GM10847 (cell line): ENCODE data around the gene AKTIP.

ENCODE experiments used
- POLR2A ChIP-seq: IDR thresholded peaks from 2 replicates; pipeline ENCODE4 v1.6.1; 2011; ENCODE audit not compliant: insufficient read length; ENCODE audit errors: extremely low read depth

Gene AKTIP

GRCh38 chr16:53449816-53450517 lies 53.0 kb downstream of the AKTIP start:
- TF ChIP-seq POLR2A: no peak

DNA sequence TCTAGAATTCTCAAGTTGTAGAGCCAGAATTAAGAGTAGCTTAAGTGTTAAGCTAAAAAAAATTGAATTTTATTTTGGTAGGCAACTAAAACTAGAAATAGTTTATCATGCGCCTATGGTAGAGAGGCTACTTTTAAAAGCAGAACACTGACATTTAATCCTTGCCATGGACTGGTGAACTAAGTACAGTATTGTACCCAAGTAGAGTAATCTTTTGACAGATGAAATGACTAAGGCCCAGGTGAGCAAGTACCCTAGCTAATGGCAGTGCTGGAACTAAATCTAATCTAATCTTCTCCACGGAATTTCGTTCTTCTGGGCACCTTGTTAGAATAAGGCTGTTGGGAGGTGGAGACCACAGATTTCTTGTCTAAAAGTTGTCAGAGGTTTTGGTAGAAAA lies 56.9 kb downstream of the AKTIP start:
- TF ChIP-seq POLR2A: no peak

- TF ChIP-seq POLR2A: no peak
Measured at GRCh38 chr16:53445534-53445933, 57.5 kb downstream of the AKTIP start.
